Measurements from ENCODE around the gene UPK3B.
"Not testable (repeated sequence)": the region's sequence is repeated elsewhere in the genome, so short reads cannot be mapped to it uniquely, and the experiment has no call there.

The UPK3B gene

GRCh38 chr7:76492139-76492538 is 18.2 kb upstream of the UPK3B start:
- DNase-seq: not testable (repeated sequence)

- DNase-seq: not testable (repeated sequence)
Measured at GRCh38 chr7:76495717-76496116, 14.6 kb upstream of the UPK3B start.

GRCh38 chr7:76497918-76498582 is 12.3 kb upstream of the UPK3B start:
- not testable (repeated sequence) for DNase-seq

GRCh38 chr7:76498583-76499200 is 11.7 kb upstream of the UPK3B start:
- DNase-seq: not testable (repeated sequence)

- DNase-seq: not testable (repeated sequence)
Measured at GRCh38 chr7:76499201-76499923, 11.0 kb upstream of the UPK3B start.

GRCh38 chr7:76499924-76500241 is 10.5 kb upstream of the UPK3B start:
- not testable (repeated sequence) for DNase-seq

- not testable (repeated sequence) for DNase-seq
Measured at GRCh38 chr7:76502224-76502623, 8.1 kb upstream of the UPK3B start.

GRCh38 chr7:76502836-76503235 is 7.5 kb upstream of the UPK3B start:
- DNase-seq: not testable (repeated sequence)

- DNase-seq: not testable (repeated sequence)
Measured at GRCh38 chr7:76503244-76503643, 7.1 kb upstream of the UPK3B start.

GRCh38 chr7:76504351-76505167 is 5.8 kb upstream of the UPK3B start:
- DNase-seq: not testable (repeated sequence)

GRCh38 chr7:76505168-76506080 is 4.9 kb upstream of the UPK3B start:
- DNase-seq: no peak

GRCh38 chr7:76506081-76506440 is 4.3 kb upstream of the UPK3B start:
- DNase-seq: no peak

- DNase-seq: not testable (repeated sequence)
Measured at GRCh38 chr7:76506643-76507042, 3.7 kb upstream of the UPK3B start.

GRCh38 chr7:76507723-76508406 is 2.5 kb upstream of the UPK3B start:
- no peak for DNase-seq

- not testable (repeated sequence) for DNase-seq
Measured at GRCh38 chr7:76511200-76511910, 1.0 kb downstream of the UPK3B start.

GRCh38 chr7:76511911-76512885 is 1.8 kb downstream of the UPK3B start:
- DNase-seq: not testable (repeated sequence)

GRCh38 chr7:76512941-76513816 is 2.8 kb downstream of the UPK3B start:
- no peak for DNase-seq

All from NCI-H774 (cell line).